GM12865 (cell line): ENCODE results near the gene CATSPER1.

Source experiments
- DNase-seq: peaks from one replicate; pipeline ENCODE4 v3.0.0; 2010; ENCODE audit warnings: low read depth
- H3K4me3 ChIP-seq: 2 replicates; pipeline ENCODE4 v1.5.1; 2011; ENCODE audit warnings: mild to moderate bottlenecking, low read depth, low read length, control low read depth
- TF ChIP-seq, protein P1 (sequence below): IDR thresholded peaks from 2 replicates; pipeline ENCODE4 v1.5.1; 2011; ENCODE audit warnings: low read length, control low read depth, low read depth, inconsistent platforms; ENCODE audit not compliant: insufficient read depth; ENCODE audit errors: missing control alignments

CATSPER1 gene

GRCh38 chr11:66001942-66002647 is 24.2 kb downstream of the CATSPER1 start, which contains the start of the genes BANF1 and EIF1AD:
TSS of gene BANF1 (plus strand) at chr11:66002503. CDS start at chr11:66003251, 748 bp downstream.
TSS of gene EIF1AD (minus strand) at chr11:66002157. CDS start at chr11:66000389, 1,768 bp downstream.
- TF ChIP-seq, protein P1, sequence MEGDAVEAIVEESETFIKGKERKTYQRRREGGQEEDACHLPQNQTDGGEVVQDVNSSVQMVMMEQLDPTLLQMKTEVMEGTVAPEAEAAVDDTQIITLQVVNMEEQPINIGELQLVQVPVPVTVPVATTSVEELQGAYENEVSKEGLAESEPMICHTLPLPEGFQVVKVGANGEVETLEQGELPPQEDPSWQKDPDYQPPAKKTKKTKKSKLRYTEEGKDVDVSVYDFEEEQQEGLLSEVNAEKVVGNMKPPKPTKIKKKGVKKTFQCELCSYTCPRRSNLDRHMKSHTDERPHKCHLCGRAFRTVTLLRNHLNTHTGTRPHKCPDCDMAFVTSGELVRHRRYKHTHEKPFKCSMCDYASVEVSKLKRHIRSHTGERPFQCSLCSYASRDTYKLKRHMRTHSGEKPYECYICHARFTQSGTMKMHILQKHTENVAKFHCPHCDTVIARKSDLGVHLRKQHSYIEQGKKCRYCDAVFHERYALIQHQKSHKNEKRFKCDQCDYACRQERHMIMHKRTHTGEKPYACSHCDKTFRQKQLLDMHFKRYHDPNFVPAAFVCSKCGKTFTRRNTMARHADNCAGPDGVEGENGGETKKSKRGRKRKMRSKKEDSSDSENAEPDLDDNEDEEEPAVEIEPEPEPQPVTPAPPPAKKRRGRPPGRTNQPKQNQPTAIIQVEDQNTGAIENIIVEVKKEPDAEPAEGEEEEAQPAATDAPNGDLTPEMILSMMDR, result no peak
- H3K4me3 ChIP-seq, result peak within 1 kb of the TSS; percentile 88
- DNase-seq, result peak; percentile 99

DNA sequence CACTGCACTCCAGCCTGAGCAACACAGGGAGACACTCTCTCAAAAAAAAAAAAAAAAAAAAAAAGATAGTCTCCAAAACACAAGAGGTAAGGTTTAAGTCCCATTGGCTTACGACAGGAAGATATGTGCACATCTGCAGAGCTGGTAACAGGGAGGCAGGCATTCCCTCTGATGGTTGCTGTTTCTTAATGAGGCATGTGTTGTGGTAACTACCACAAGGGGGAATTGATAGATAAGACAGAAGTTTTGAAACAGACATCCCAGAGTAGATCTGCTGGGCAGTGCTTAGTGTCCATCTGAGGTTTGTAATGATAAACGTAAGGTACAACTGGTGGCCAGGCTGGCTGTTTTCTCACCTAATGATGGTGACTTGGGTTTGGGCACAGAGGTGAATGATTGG is 29.0 kb downstream of the CATSPER1 start:
- no peak for DNase-seq
- TF ChIP-seq, protein P1, result no peak
- H3K4me3 ChIP-seq, result no peak overlapping the region

- TF ChIP-seq, protein P1, result no peak
- DNase-seq, result no peak
- H3K4me3 ChIP-seq, result no peak overlapping the region
These were observed 34.2 kb downstream of the CATSPER1 start for GRCh38 chr11:65992056-65992455.

GRCh38 chr11:65988791-65989592 is 37.3 kb downstream of the CATSPER1 start:
- H3K4me3 ChIP-seq, result no peak overlapping the region
- TF ChIP-seq, protein P1, result peak; percentile 90
- peak; percentile 97 for DNase-seq

GRCh38 chr11:65987336-65987735 is 38.9 kb downstream of the CATSPER1 start:
- H3K4me3 ChIP-seq, result no peak overlapping the region
- DNase-seq, result no peak
- TF ChIP-seq, protein P1, result no peak

GRCh38 chr11:65983589-65983987 is 42.7 kb downstream of the CATSPER1 start:
- no peak for DNase-seq
- no peak overlapping the region for H3K4me3 ChIP-seq
- TF ChIP-seq, protein P1, result no peak
